NCI-H526 (cell line): ENCODE measurements around the gene PIMREG.

Source experiments
- DNase-seq, 2 experiments: peaks; one replicate each; lab custom pipeline; 2025; lab: John Stamatoyannopoulos, UW

Gene PIMREG

GRCh38 chr17:6498901-6499540 is 54.8 kb downstream of the PIMREG start:
- no peak for DNase-seq
